Measurements from ENCODE around the gene LYSMD4.

The LYSMD4 gene

GRCh38 chr15:99732124-99732750 lies 1.0 kb downstream of the LYSMD4 start:
- in situ Hi-C loops (cut with HindIII; ENCODE audit: low sequenced_read_pairs) = no loop called here

- in situ Hi-C loops (cut with HindIII; ENCODE audit: low sequenced_read_pairs) = no loop called here
Observed at GRCh38 chr15:99731336-99732123, 1.7 kb downstream of the LYSMD4 start.

GRCh38 chr15:99729920-99730319 lies 3.3 kb downstream of the LYSMD4 start:
- in situ Hi-C loops (cut with HindIII; ENCODE audit: low sequenced_read_pairs) = no loop called here

- in situ Hi-C loops (cut with HindIII; ENCODE audit: low sequenced_read_pairs) = no loop called here
Observed at GRCh38 chr15:99729327-99729726, 3.9 kb downstream of the LYSMD4 start.

- in situ Hi-C loops (cut with HindIII; ENCODE audit: low sequenced_read_pairs) = no loop called here
Observed at GRCh38 chr15:99728916-99729315, 4.3 kb downstream of the LYSMD4 start.

GRCh38 chr15:99727733-99728132 lies 5.5 kb downstream of the LYSMD4 start:
- in situ Hi-C loops (cut with HindIII; ENCODE audit: low sequenced_read_pairs) = no loop called here

- in situ Hi-C loops (cut with HindIII; ENCODE audit: low sequenced_read_pairs) = no loop called here
Observed at GRCh38 chr15:99727330-99727729, 5.9 kb downstream of the LYSMD4 start.

- in situ Hi-C loops (cut with HindIII; ENCODE audit: low sequenced_read_pairs) = no loop called here
Observed at GRCh38 chr15:99726333-99726732, 6.9 kb downstream of the LYSMD4 start.

GRCh38 chr15:99722406-99722805 lies 10.8 kb downstream of the LYSMD4 start:
- in situ Hi-C loops (cut with HindIII; ENCODE audit: low sequenced_read_pairs) = no loop called here

- in situ Hi-C loops (cut with HindIII; ENCODE audit: low sequenced_read_pairs) = no loop called here
Observed at GRCh38 chr15:99721896-99722295, 11.3 kb downstream of the LYSMD4 start.

GRCh38 chr15:99721104-99721778 lies 12.0 kb downstream of the LYSMD4 start:
- in situ Hi-C loops (cut with HindIII; ENCODE audit: low sequenced_read_pairs) = no loop called here

GRCh38 chr15:99720533-99720932 lies 12.7 kb downstream of the LYSMD4 start:
- in situ Hi-C loops (cut with HindIII; ENCODE audit: low sequenced_read_pairs) = no loop called here

- in situ Hi-C loops (cut with HindIII; ENCODE audit: low sequenced_read_pairs) = no loop called here
Observed at GRCh38 chr15:99719096-99719541, 14.1 kb downstream of the LYSMD4 start.

GRCh38 chr15:99718421-99718820 lies 14.8 kb downstream of the LYSMD4 start:
- in situ Hi-C loops (cut with HindIII; ENCODE audit: low sequenced_read_pairs) = no loop called here

GRCh38 chr15:99717161-99718009 lies 15.9 kb downstream of the LYSMD4 start:
- in situ Hi-C loops (cut with HindIII; ENCODE audit: low sequenced_read_pairs) = no loop called here

GRCh38 chr15:99716540-99717095 lies 16.6 kb downstream of the LYSMD4 start:
- in situ Hi-C loops (cut with HindIII; ENCODE audit: low sequenced_read_pairs) = no loop called here

GRCh38 chr15:99712415-99712814 lies 20.8 kb downstream of the LYSMD4 start:
- in situ Hi-C loops (cut with HindIII; ENCODE audit: low sequenced_read_pairs) = no loop called here

- in situ Hi-C loops (cut with HindIII; ENCODE audit: low sequenced_read_pairs) = no loop called here
Observed at GRCh38 chr15:99711625-99712024, 21.6 kb downstream of the LYSMD4 start.

- in situ Hi-C loops (cut with HindIII; ENCODE audit: low sequenced_read_pairs) = no loop called here
Observed at GRCh38 chr15:99709243-99709986, 23.8 kb downstream of the LYSMD4 start.

- in situ Hi-C loops (cut with HindIII; ENCODE audit: low sequenced_read_pairs) = no loop called here
Observed at GRCh38 chr15:99708563-99708962, 24.7 kb downstream of the LYSMD4 start.

All from endothelial cell of hepatic sinusoid (primary cell).